HG03571 (cell line): ENCODE measurements around the gene SEMA6B.

ENCODE experiments used
- ATAC-seq: cut with Tn5 transposase; IDR thresholded peaks from one replicate; pipeline ENCODE4 v1.9.1; 2021; ENCODE audit not compliant: unreplicated experiment

The SEMA6B gene

GRCh38 chr19:4511300-4512054 lies 48.0 kb downstream of the SEMA6B start:
- ATAC-seq = no peak

- ATAC-seq = no peak
Measured at GRCh38 chr19:4510435-4511255, 48.8 kb downstream of the SEMA6B start.

GRCh38 chr19:4508698-4509097 lies 50.8 kb downstream of the SEMA6B start:
- no peak for ATAC-seq

- no peak for ATAC-seq
Measured at GRCh38 chr19:4507804-4508203, 51.7 kb downstream of the SEMA6B start.

GRCh38 chr19:4507150-4507452 lies 52.4 kb downstream of the SEMA6B start:
- ATAC-seq = no peak

GRCh38 chr19:4506449-4507149 lies 52.9 kb downstream of the SEMA6B start:
- ATAC-seq = no peak

- ATAC-seq = no peak
Measured at GRCh38 chr19:4505570-4506448, 53.7 kb downstream of the SEMA6B start.

- no peak for ATAC-seq
Measured at GRCh38 chr19:4504891-4505569, 54.5 kb downstream of the SEMA6B start.

- no peak for ATAC-seq
Measured at GRCh38 chr19:4504297-4504701, 55.2 kb downstream of the SEMA6B start.

GRCh38 chr19:4503825-4504170 lies 55.7 kb downstream of the SEMA6B start:
- ATAC-seq = no peak

GRCh38 chr19:4503132-4503824 lies 56.2 kb downstream of the SEMA6B start:
- no peak for ATAC-seq

- ATAC-seq = no peak
Measured at GRCh38 chr19:4502282-4503131, 57.0 kb downstream of the SEMA6B start.

- no peak for ATAC-seq
Measured at GRCh38 chr19:4501691-4502090, 57.8 kb downstream of the SEMA6B start.

- no peak for ATAC-seq
Measured at GRCh38 chr19:4500841-4501591, 58.5 kb downstream of the SEMA6B start.

GRCh38 chr19:4499855-4500254 lies 59.6 kb downstream of the SEMA6B start:
- no peak for ATAC-seq

- no peak for ATAC-seq
Measured at GRCh38 chr19:4499318-4499717, 60.2 kb downstream of the SEMA6B start.

- no peak for ATAC-seq
Measured at GRCh38 chr19:4498694-4499093, 60.8 kb downstream of the SEMA6B start.

GRCh38 chr19:4497770-4498389 lies 61.6 kb downstream of the SEMA6B start:
- no peak for ATAC-seq
